ENCODE results near the gene SIPA1L3. TPM values are rescaled to one million over a fixed set of nuclear protein-coding genes. Genes with fewer than 3 reads are reported as not detected.
"Not testable (repeated sequence)": the region's sequence is repeated elsewhere in the genome, so short reads cannot be mapped to it uniquely, and the experiment has no call there.

Gene SIPA1L3
- total RNA-seq, 1 experiment from 2014 or later, result 13.8 TPM

DNA sequence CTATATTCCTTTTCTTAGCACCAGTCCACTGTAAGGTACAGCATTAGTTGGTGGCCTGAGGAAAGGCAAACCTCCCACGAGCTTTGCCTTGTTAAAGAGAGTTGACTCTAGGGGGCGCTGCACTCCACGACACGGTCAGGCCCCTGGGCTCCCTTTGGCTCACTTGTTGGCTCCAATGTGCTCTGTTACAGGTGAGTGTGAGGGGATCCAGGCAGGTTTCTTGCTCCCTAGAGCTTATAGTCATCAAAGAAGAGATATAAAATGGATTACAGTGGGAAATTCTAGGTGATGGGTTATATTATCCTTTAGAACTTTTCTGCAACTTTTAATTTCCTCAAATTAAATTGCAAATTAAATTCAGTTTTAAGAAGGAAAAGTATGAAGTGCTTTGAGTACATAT is 4.3 kb upstream of the SIPA1L3 start:
- no peaks in the 10 kb centered on the region for H3K9me3 ChIP-seq
- H3K27me3 ChIP-seq, result no peaks in the 10 kb centered on the region
- no peaks in the 10 kb centered on the region for H3K36me3 ChIP-seq
- no peak overlapping the region for H3K4me3 ChIP-seq
- DNase-seq, result peak; percentile 60

DNA sequence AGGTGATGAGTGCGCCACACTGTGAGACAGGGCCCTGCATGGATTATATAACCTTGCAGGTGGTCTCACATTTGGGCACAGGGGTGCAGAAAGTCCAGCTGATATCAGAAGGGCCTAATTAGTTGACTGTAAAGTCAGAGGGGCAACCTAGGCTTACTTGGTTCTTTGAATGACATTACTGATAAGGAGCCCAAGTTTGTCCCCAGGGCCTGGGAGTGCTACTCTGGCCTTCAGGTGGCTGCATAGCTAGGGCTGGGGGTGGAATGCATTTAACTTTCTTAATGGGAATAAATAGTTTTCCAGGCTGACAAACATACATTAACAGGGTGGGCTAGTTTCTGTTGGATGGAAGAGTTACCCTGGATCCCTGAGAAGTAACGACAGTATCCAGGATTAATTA is 3.9 kb upstream of the SIPA1L3 start:
- no peaks in the 10 kb centered on the region for H3K9me3 ChIP-seq
- H3K4me3 ChIP-seq, result no peak overlapping the region
- H3K27me3 ChIP-seq, result no peaks in the 10 kb centered on the region
- DNase-seq, result no peak
- H3K36me3 ChIP-seq, result no peaks in the 10 kb centered on the region

DNA sequence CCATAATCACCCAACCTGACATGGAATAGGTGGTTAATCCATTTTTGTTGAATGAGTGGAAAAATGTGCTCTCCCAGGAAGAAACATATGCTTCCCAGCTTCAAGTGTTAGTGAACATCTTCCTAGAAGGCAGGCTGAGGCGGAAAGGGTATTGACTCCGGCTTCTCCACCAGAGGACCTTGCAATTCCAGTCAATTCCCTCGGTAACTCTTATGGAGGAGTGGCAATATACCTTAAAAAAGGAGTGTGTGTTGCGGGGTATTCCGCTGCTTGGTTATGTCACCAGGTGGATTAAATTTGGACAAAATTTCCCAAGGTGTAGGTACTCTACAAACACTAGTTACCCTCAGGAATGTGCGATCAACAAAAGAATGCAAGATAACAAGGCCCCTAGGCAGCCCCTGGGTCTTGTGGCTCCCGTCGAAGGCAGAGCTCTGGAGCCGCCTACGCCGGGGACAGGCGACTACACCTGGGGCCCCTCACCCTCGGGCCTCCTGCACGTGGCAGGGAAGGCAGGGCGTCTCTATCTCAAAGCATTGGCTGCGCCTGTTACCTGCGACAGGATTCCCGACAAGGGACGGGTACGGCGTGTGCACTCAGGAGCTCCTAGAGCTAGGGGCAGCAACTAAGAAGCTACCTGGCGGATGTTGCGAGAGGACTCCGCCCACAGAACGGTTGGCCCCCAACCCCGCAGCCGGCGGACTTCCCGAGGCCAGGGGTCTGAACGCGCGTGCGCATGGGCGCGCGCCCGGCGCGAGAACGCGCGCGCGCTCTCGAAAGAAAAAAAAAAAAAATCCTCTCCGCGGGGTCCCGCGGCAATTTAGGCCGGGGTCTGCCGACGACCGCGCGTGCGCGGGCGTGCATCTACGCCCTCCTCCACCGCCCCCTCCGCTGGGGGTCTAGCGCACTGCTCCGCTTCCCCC is 801 bp upstream of the SIPA1L3 start, which contains the start of gene WDR87:
Gene WDR87, minus strand, starts transcription at position 649 of the 923 bp plus-strand sequence. CDS start 8,355 bp downstream, outside the sequence.
- Histone ChIP-seq H3K4me3 (peak within 1 kb of the TSS; percentile 71), H3K27me3 (no peaks in the 10 kb centered on the region), H3K9me3 (no peaks in the 10 kb centered on the region), H3K36me3 (no peaks in the 10 kb centered on the region; the same call in none of the 2 replicates)
- DNase-seq, result no peak

DNA sequence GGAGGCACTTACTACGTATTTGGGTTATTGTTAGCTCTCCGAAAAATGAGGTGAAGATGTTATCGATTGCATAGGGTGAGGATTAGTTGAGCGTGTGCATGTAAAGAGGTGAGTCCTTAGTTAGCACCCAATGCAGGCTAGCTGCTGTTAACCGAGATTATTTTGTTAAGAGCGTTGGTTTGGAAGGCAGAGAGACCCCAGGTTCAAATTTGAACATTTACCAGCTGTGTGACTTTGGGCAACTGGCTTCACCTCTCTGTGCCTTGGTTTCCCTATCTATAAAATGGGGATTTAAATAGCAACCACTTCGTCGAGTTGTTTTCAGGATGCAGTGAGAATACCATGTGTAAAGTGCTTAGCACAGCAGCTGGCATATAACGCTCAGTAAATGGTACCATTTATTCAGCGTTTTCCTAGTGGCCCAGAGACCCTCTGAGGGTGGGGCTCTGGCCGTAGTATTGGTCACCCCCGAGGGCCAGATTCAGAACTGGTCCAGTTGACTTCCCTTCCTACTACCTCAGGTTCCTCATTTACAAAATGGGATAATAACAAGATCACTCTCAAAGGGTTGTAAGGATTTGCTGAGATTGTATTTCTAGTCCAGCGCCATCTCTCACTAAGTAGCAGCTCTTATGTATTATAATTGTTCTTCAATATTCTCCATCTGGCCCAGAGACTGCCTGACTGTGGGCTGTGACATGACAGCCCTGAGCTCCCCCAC is 887 bp downstream of the SIPA1L3 start:
- no peak for DNase-seq
- Histone ChIP-seq H3K36me3 (no peaks in the 10 kb centered on the region; the same call in none of the 2 replicates), H3K4me3 (peak overlapping the region; percentile 71)

DNA sequence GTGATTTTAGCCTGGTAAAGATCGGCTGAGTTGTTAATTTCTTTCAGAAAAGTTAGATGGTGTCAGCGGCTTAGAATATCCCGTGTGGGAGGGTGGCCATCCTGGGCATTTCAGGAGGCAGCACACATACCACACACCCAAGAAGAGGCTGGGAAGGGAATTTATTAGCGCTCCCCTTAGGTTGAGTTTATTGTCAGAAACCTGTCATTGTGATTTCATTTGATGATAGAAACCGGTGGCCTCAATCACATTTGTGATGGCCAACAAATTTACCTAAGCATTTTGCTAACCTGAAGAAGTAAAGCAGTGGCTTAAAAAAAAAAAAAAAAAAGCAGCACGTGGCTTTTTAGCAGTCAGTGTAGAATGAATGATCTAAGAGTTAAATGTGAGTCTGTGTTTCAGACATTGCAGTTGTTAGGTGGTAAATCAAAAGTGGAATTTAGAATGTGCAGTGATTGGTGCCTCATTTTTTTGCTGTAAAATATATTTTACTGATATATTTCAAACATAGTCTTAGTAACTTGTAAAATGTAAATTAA is 2.7 kb downstream of the SIPA1L3 start:
- no peaks in the 10 kb centered on the region for H3K27me3 ChIP-seq
- no peaks in the 10 kb centered on the region for H3K9me3 ChIP-seq
- no peak for DNase-seq
- no peaks in the 10 kb centered on the region; the same call in none of the 2 replicates for H3K36me3 ChIP-seq
- no peak overlapping the region for H3K4me3 ChIP-seq

More for the DNA sequence above, 887 bp downstream of the SIPA1L3 start:
- no peaks in the 10 kb centered on the region for H3K9me3 ChIP-seq
- no peaks in the 10 kb centered on the region for H3K27me3 ChIP-seq

DNA sequence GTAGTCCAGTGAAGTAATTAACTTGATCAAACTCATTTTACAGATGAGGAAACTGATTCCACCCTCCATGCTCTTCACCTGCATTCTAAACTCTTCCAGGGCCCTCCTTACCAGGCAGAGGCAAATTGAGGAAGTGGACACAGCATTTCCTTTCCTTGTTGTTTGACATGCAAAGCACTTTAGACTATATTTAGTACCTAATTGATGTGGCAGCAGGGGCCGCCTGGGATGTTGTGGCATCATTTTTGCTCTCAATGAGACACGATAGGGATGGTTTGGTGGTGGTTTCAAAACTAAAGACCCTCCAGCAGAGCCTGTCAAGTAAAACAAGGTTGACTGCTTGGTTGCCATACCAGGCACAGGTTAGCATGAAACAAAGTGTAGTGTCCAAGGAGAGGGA is 7.9 kb downstream of the SIPA1L3 start:
- Histone ChIP-seq H3K4me3 (no peak overlapping the region), H3K36me3 (peaks cover 2% of the 10 kb centered on the region; the same call in 1 of the 2 replicates), H3K27me3 (no peaks in the 10 kb centered on the region), H3K9me3 (no peaks in the 10 kb centered on the region)
- no peak for DNase-seq

DNA sequence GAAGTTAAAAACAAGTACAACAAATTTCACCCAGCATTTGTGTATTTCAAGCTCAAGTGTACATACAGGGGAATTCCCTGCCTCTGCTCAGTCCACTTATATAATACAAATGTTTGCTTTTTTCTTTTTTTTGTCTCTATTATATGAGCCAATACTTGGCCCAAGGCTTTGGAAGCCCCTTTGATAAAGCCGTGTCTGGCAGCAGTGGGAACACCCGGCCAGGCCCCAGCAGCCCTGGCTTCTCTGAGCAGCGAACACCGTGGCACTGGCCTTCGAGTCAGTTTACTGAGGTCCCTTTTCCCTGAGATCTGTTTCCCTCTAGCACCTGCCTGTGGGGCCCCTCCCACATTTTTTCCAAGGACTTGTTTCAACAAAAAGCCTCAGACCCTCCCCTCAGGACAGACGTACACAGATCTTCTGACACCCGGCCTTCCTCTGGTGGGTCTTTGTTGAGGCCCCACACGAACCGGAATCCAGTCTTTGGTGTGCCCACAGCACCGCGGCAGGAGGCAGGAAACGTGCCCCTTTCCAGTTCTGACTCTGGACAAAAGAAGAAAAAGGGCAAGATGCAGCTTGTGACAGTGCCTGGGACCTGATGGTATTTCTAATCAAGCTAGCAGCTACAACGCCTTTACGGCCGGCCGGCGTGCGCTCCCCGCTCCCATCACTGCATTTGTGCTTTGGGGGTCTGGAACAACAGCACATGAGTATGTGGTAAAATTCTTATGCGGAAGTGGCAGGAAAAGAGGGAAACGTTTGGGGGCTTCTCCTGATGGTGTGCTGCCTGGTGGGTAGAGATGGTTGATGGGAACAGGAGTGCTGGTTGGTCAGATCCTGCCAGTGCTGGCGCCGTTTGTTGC is 13.8 kb downstream of the SIPA1L3 start:
- Histone ChIP-seq H3K36me3 (peaks cover 10% of the 10 kb centered on the region), H3K27me3 (no peaks in the 10 kb centered on the region), H3K4me3 (no peak overlapping the region), H3K9me3 (no peaks in the 10 kb centered on the region)
- DNase-seq, result no peak

DNA sequence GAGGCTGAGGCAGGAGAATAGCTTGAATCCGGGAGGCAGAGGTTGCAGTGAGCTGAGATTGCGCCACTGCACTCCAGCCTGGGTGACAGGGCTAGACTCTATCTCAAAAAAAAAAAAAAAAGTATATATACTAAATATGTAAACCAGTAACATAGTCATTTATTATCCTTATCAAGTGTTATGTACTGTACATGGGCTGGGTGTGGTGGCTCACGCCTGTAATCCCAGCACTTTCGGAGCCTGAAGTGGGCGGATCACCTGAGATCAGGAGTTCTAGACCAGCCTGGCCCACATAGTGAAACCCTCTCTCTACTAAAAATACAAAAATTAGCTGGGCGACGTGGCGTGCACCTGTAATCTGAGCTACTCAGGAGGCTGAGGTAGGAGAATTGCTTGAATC is 17.6 kb downstream of the SIPA1L3 start:
- not testable (repeated sequence) for H3K27me3 ChIP-seq, DNase-seq, H3K36me3 ChIP-seq, H3K4me3 ChIP-seq, H3K9me3 ChIP-seq

DNA sequence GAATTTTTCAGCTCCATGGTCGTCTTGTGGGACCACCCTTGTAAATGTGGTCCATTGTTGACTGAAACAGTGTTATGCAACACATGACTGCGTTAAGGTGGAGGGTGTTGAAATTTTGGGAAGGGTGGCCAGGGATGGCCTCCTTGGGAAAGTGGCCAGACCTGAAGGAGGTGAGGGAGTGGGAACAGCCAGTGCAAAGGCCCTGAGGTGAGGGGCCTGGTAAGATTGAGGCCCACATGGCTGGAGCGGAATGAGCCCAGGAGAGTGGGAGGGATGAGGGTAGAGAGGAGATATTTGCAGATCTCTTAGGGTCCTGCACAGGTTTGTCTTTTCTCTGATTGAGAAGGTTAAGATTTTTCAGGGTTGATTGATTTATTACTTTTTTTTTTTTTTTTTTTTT is 18.2 kb downstream of the SIPA1L3 start:
- no peak for DNase-seq
- Histone ChIP-seq H3K36me3 (peaks cover 9% of the 10 kb centered on the region), H3K9me3 (no peaks in the 10 kb centered on the region), H3K27me3 (no peaks in the 10 kb centered on the region), H3K4me3 (no peak overlapping the region)

DNA sequence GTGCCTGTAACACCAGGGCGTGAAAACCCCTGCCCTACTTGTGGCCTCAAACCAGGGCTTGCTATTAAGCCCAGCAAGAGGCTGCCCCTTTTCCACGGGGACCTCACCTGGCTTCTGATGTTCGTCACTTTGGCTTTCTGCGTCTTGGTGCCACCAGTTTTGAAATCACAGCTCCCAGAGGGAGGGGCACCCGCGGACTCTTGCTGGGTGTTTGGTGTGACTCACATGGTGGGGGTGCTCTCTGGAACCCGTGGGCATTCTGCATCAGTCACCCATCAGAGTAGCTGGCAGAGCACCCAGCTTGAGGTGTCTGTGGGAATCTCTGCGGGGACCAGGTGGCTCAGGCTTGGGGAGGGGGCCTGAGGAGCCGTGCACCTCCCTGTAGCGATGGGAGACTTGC is 19.2 kb downstream of the SIPA1L3 start:
- Histone ChIP-seq H3K9me3 (no peaks in the 10 kb centered on the region), H3K27me3 (no peaks in the 10 kb centered on the region), H3K4me3 (no peak overlapping the region), H3K36me3 (peaks cover 16% of the 10 kb centered on the region)
- DNase-seq, result no peak

DNA sequence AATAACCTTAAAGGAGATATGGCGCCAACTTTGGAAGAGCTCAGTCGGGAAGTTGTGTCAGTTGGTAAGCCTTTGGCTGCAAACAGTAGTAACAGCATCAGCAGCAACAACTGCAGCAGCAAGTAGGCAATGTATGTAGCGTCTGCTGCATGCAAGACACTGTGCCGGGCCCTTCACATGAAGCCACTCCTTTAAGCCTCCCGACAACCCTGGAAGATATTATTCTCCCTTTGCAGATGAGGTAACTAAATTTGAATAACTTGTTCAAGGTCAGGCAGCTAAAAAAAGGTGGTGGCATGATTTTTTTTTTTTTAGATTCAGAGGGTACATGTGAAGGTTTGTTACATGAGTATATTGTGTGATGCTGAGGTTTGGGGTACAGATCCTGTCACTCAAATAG is 19.7 kb downstream of the SIPA1L3 start:
- Histone ChIP-seq H3K27me3 (no peaks in the 10 kb centered on the region), H3K4me3 (no peak overlapping the region), H3K36me3 (peaks cover 15% of the 10 kb centered on the region), H3K9me3 (no peaks in the 10 kb centered on the region)
- no peak for DNase-seq

DNA sequence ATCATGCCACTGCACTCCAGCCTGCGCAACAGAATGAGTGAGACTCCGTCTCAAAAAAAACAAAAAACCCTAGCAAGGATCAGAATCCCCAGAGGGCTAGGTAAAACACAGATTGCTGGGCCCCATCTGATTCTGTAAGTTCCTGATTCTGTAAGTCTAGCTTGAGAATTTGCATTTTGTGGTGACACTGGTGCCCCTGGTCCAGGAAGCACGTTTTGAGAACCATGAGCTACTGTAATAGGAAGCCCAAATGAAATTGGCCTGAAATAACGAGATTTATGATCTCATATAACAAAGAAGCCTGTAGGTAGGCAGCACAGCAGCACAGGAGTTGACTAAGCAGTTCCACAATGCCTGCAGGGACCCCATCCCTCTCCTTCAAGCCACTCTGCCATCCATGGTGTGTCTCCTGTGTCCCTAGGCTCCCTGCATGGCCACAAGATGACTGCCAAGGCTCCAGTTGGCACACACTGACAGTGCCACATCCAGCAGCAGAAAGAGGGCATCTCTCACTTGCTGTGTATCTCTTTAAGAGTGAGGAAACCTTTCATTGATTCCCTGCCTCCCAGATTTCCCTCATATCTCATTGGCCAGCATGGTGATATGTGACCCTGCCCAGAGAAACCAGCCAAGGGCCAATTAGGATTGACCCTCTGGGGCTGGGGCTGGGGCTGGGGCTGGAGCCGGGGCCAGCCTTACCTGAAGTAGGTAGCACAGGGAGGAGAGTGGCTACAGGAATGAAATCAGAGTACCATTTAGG is 21.7 kb downstream of the SIPA1L3 start:
- peaks cover 11% of the 10 kb centered on the region for H3K36me3 ChIP-seq
- no peaks in the 10 kb centered on the region for H3K27me3 ChIP-seq
- H3K4me3 ChIP-seq, result no peak overlapping the region
- no peaks in the 10 kb centered on the region for H3K9me3 ChIP-seq
- DNase-seq, result no peak

DNA sequence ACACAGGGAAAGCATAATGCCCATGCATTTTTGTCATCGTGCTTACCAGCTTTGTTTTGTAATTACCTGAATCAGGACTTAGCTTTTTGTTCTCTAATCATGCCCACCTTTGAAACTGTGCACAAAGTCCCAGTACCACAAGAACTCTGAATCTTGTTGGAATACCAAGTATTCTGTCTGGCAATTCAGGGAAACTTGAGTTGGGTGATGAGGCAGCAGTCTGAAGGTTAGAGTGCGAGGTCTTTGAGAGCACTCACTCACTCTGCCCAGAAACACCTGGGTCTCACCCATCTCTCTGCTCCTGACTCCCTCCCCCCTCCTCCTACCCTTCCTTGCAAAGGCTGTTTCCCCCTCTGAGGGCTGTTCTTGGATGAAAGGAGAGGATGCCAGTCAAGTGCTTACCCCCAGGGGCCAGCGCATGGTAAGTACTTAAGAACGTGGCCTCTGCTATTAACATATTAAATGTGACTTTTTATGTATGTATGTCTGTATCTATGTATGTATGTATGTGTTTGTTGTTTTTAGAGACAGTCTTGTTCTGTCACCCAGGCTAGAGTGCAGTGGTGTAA is 22.4 kb downstream of the SIPA1L3 start:
- no peaks in the 10 kb centered on the region for H3K9me3 ChIP-seq
- H3K36me3 ChIP-seq, result peaks cover 11% of the 10 kb centered on the region
- DNase-seq, result no peak
- H3K4me3 ChIP-seq, result no peak overlapping the region
- no peaks in the 10 kb centered on the region for H3K27me3 ChIP-seq

DNA sequence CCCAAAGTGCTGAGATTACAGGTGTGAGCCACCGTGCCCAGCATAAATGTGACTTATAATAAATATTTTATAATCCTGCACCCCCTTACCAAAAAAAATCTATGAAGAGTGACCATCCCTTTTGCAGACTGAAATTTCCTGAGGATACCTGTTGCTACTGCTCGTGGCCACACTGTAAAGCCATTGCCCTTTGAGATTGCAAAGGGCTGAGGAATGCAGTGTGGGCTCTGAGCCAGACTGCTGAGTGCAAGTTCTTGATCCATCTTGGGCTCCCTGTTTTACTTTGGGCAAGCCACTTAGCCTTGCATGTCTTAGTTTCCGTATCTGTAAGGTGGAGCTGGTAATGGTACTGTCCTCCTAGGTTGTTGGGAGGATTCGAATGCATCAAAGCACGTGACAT is 23.4 kb downstream of the SIPA1L3 start:
- DNase-seq, result peak; percentile 16
- Histone ChIP-seq H3K36me3 (peaks cover 11% of the 10 kb centered on the region), H3K27me3 (no peaks in the 10 kb centered on the region), H3K9me3 (no peaks in the 10 kb centered on the region), H3K4me3 (no peak overlapping the region)

DNA sequence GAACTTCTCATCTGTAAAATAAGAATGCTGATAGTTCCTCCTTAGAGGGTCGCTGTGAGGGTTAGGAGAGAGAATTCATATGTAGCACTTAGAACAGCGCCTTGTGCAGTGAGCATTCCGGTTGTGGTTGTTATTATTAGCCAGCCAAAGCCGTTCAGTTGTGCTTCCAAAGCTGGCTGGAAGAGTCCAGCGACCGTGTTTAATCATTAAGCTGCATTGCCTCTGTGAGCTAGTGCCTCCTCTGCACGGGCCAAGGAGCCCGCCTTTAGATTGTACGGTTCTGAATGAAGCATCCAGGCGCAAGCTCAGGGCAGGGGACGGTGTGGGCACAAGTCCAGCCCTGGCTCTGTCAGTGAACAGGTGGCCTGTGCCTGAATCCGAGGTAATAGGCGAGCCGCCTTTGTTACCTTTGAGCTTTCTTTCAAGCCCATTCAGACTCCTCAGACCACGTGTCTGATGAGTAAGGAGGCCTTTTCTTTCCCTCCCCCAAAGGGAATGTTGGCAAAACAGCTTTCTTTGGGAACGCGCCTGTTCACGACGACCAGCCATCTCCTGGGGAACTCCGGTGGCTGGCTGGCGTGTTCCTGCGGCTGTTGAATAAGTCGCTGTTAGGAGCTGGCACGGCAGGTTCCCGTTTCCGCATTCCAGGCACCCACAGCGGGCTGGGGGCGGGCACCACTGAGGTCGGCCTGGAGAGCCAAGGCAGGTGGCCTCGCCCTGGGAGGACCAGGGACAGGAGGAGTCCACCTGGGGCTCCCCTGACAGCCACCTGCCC is 25.1 kb downstream of the SIPA1L3 start:
- Histone ChIP-seq H3K4me3 (no peak overlapping the region), H3K9me3 (no peaks in the 10 kb centered on the region), H3K27me3 (no peaks in the 10 kb centered on the region), H3K36me3 (peaks cover 7% of the 10 kb centered on the region)
- peak; percentile 55 for DNase-seq

Data from MG63 (cell line).